ENCODE measurements around the gene CCDC146.

Gene CCDC146

GRCh38 chr7:77258014-77258413 is 135.6 kb downstream of the CCDC146 start:
- TF ChIP-seq EZH2 (IDR thresholded peaks at IDR 0.05; ENCODE audit: borderline replicate concordance, low read depth, low read length, severe bottlenecking) (no peak), CTCF (IDR thresholded peaks at IDR 0.05; ENCODE audit: borderline replicate concordance, extremely low read depth, low read length, poor library complexity, severe bottlenecking) (no peak)
- H3K4me3 ChIP-seq (ENCODE audit: low read depth in 1 of 2, low read length in 2 of 2): no peak overlapping the region
- ATAC-seq (ENCODE audit: insufficient read depth, low read depth): no peak
- no peaks in the 10 kb centered on the region for H3K4me1 ChIP-seq (ENCODE audit: insufficient read depth, low read length)
- H3K9me3 ChIP-seq (ENCODE audit: insufficient read depth, low read length, severe bottlenecking): no peaks in the 10 kb centered on the region
- H3K79me2 ChIP-seq (ENCODE audit: insufficient read depth, low read length): no peaks in the 10 kb centered on the region
- no peaks in the 10 kb centered on the region for H3K27me3 ChIP-seq (ENCODE audit: insufficient read depth, low read length, poor library complexity)
- H4K20me1 ChIP-seq (ENCODE audit: insufficient read depth, low read length): no peaks in the 10 kb centered on the region
- no peak overlapping the region for H3K4me2 ChIP-seq (ENCODE audit: insufficient read depth, low read length)
- no peak overlapping the region for H3K27ac ChIP-seq (ENCODE audit: low read length)
- H3K36me3 ChIP-seq (ENCODE audit: insufficient read depth, low read length): 0 out of 2 replicates have a peak, but pooled peaks cover 6% of the 10 kb centered on the region
- DNase-seq: no peak
- no peak overlapping the region for H3K9ac ChIP-seq (ENCODE audit: low read depth, low read length)
- H2AFZ ChIP-seq (ENCODE audit: low read depth, low read length): no peak overlapping the region

GRCh38 chr7:77258593-77258992 is 136.2 kb downstream of the CCDC146 start:
- H3K9ac ChIP-seq (ENCODE audit: low read depth, low read length): no peak overlapping the region
- H4K20me1 ChIP-seq (ENCODE audit: insufficient read depth, low read length): no peaks in the 10 kb centered on the region
- no peak overlapping the region for H2AFZ ChIP-seq (ENCODE audit: low read depth, low read length)
- H3K36me3 ChIP-seq (ENCODE audit: insufficient read depth, low read length): 0 out of 2 replicates have a peak, but pooled peaks cover 6% of the 10 kb centered on the region
- no peaks in the 10 kb centered on the region for H3K79me2 ChIP-seq (ENCODE audit: insufficient read depth, low read length)
- no peak for DNase-seq
- H3K9me3 ChIP-seq (ENCODE audit: insufficient read depth, low read length, severe bottlenecking): no peaks in the 10 kb centered on the region
- no peak for TF ChIP-seq EZH2 (IDR thresholded peaks at IDR 0.05; ENCODE audit: borderline replicate concordance, low read depth, low read length, severe bottlenecking)
- no peak for TF ChIP-seq CTCF (IDR thresholded peaks at IDR 0.05; ENCODE audit: borderline replicate concordance, extremely low read depth, low read length, poor library complexity, severe bottlenecking)
- no peaks in the 10 kb centered on the region for H3K27me3 ChIP-seq (ENCODE audit: insufficient read depth, low read length, poor library complexity)
- no peak overlapping the region for H3K27ac ChIP-seq (ENCODE audit: low read length)
- no peaks in the 10 kb centered on the region for H3K4me1 ChIP-seq (ENCODE audit: insufficient read depth, low read length)
- no peak overlapping the region for H3K4me3 ChIP-seq (ENCODE audit: low read depth in 1 of 2, low read length in 2 of 2)
- ATAC-seq (ENCODE audit: insufficient read depth, low read depth): no peak
- no peak overlapping the region for H3K4me2 ChIP-seq (ENCODE audit: insufficient read depth, low read length)

GRCh38 chr7:77262316-77262715 is 139.9 kb downstream of the CCDC146 start:
- no peaks in the 10 kb centered on the region for H4K20me1 ChIP-seq (ENCODE audit: insufficient read depth, low read length)
- H3K79me2 ChIP-seq (ENCODE audit: insufficient read depth, low read length): no peaks in the 10 kb centered on the region
- H2AFZ ChIP-seq (ENCODE audit: low read depth, low read length): no peak overlapping the region
- no peak for TF ChIP-seq EZH2 (IDR thresholded peaks at IDR 0.05; ENCODE audit: borderline replicate concordance, low read depth, low read length, severe bottlenecking)
- no peak overlapping the region for H3K9ac ChIP-seq (ENCODE audit: low read depth, low read length)
- no peaks in the 10 kb centered on the region for H3K4me1 ChIP-seq (ENCODE audit: insufficient read depth, low read length)
- no peaks in the 10 kb centered on the region for H3K27me3 ChIP-seq (ENCODE audit: insufficient read depth, low read length, poor library complexity)
- no peak overlapping the region for H3K4me2 ChIP-seq (ENCODE audit: insufficient read depth, low read length)
- ATAC-seq (ENCODE audit: insufficient read depth, low read depth) (no peak), DNase-seq (no peak)
- H3K36me3 ChIP-seq (ENCODE audit: insufficient read depth, low read length): 0 out of 2 replicates have a peak, but pooled peaks cover 6% of the 10 kb centered on the region
- H3K27ac ChIP-seq (ENCODE audit: low read length): no peak overlapping the region
- no peaks in the 10 kb centered on the region for H3K9me3 ChIP-seq (ENCODE audit: insufficient read depth, low read length, severe bottlenecking)
- no peak overlapping the region for H3K4me3 ChIP-seq (ENCODE audit: low read depth in 1 of 2, low read length in 2 of 2)

- H3K27me3 ChIP-seq (ENCODE audit: insufficient read depth, low read length, poor library complexity): no peaks in the 10 kb centered on the region
- no peak overlapping the region for H3K4me2 ChIP-seq (ENCODE audit: insufficient read depth, low read length)
- ATAC-seq (ENCODE audit: insufficient read depth, low read depth): no peak
- H3K27ac ChIP-seq (ENCODE audit: low read length): no peak overlapping the region
- no peaks in the 10 kb centered on the region for H3K4me1 ChIP-seq (ENCODE audit: insufficient read depth, low read length)
- H3K4me3 ChIP-seq (ENCODE audit: low read depth in 1 of 2, low read length in 2 of 2): no peak overlapping the region
- H2AFZ ChIP-seq (ENCODE audit: low read depth, low read length): no peak overlapping the region
- H3K36me3 ChIP-seq (ENCODE audit: insufficient read depth, low read length): 0 out of 2 replicates have a peak, but pooled peaks cover 8% of the 10 kb centered on the region
- H3K9me3 ChIP-seq (ENCODE audit: insufficient read depth, low read length, severe bottlenecking): no peaks in the 10 kb centered on the region
- H3K9ac ChIP-seq (ENCODE audit: low read depth, low read length): no peak overlapping the region
- no peaks in the 10 kb centered on the region for H3K79me2 ChIP-seq (ENCODE audit: insufficient read depth, low read length)
- no peaks in the 10 kb centered on the region for H4K20me1 ChIP-seq (ENCODE audit: insufficient read depth, low read length)
- no peak for DNase-seq
- TF ChIP-seq CTCF (IDR thresholded peaks at IDR 0.05; ENCODE audit: borderline replicate concordance, extremely low read depth, low read length, poor library complexity, severe bottlenecking) (no peak), EZH2 (IDR thresholded peaks at IDR 0.05; ENCODE audit: borderline replicate concordance, low read depth, low read length, severe bottlenecking) (no peak)
These were observed 143.3 kb downstream of the CCDC146 start for GRCh38 chr7:77265666-77266065.
